ENCODE measurements around the gene CDKN1C.

The CDKN1C gene

DNA sequence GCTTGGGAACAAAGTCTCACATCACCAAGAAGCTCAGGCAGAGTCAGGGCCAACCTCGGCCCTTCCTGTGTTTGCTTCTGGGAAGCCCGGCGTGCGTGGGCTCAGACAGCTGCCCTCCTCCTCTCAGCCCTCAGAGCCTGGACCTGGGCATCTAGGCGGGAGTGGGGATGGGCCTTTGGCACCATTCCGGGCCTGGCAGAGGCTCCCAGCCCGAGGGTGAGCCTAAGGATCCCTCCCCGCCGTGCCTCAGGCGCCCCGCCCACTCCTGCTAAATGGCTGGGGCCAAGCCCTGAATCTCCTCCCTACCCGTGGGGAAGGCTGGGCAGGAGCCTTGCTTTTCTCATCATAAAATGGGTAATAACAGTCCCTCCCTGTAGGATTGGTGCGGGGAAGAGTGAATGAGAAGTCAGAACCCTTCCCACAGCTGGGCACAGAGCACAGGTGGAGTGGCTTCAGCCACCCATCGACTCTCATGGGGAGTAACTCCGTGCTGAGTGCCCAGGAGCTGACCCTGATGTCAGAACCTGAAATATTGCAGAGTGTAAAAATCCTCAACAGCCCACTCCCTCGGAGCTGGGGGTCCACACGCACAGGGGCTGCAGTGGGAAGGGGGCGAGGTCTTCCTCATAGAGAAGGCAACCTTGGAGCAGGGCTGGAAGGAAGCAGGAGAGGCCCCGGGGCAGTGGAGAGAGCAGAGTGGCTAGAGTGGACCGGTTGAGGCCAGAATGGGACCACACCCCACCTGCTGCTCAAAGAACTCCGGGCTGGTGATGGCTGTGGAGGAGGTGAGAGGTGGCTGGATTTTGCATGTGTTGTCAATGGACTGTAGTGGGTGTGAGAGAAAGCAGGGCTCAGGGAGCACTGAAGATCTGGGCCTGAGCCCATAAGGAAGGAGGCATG lies 18.8 kb upstream of the CDKN1C start:
- no peak overlapping the region for H3K4me3 ChIP-seq (ENCODE audit: low read depth, low read length)
- DNase-seq (ENCODE audit: low read depth) = no peak
- TF ChIP-seq, protein P1, sequence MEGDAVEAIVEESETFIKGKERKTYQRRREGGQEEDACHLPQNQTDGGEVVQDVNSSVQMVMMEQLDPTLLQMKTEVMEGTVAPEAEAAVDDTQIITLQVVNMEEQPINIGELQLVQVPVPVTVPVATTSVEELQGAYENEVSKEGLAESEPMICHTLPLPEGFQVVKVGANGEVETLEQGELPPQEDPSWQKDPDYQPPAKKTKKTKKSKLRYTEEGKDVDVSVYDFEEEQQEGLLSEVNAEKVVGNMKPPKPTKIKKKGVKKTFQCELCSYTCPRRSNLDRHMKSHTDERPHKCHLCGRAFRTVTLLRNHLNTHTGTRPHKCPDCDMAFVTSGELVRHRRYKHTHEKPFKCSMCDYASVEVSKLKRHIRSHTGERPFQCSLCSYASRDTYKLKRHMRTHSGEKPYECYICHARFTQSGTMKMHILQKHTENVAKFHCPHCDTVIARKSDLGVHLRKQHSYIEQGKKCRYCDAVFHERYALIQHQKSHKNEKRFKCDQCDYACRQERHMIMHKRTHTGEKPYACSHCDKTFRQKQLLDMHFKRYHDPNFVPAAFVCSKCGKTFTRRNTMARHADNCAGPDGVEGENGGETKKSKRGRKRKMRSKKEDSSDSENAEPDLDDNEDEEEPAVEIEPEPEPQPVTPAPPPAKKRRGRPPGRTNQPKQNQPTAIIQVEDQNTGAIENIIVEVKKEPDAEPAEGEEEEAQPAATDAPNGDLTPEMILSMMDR (IDR thresholded peaks at IDR 0.05; ENCODE audit: low read depth, low read length, missing control alignments) = no peak

DNA sequence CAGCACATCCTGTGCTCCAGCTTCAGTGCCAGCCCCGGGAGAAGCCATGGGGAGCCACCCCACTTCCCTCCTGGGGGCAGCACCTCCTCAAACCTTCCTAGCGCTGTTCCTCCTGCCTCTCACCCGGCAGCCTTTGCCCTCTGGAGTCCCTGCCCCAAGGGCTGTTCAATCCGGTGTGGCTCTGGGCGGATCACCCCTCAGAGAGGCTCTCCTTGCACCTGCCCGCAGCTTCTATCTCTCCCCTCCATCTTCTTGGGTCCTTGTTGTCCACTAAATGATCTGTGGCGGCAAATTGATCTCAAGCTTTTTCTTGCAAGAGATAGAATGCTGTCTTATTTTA lies 18.1 kb upstream of the CDKN1C start:
- DNase-seq (ENCODE audit: low read depth) = no peak
- no peak overlapping the region for H3K4me3 ChIP-seq (ENCODE audit: low read depth, low read length)
- TF ChIP-seq, protein P1 (IDR thresholded peaks at IDR 0.05; ENCODE audit: low read depth, low read length, missing control alignments) = no peak

DNA sequence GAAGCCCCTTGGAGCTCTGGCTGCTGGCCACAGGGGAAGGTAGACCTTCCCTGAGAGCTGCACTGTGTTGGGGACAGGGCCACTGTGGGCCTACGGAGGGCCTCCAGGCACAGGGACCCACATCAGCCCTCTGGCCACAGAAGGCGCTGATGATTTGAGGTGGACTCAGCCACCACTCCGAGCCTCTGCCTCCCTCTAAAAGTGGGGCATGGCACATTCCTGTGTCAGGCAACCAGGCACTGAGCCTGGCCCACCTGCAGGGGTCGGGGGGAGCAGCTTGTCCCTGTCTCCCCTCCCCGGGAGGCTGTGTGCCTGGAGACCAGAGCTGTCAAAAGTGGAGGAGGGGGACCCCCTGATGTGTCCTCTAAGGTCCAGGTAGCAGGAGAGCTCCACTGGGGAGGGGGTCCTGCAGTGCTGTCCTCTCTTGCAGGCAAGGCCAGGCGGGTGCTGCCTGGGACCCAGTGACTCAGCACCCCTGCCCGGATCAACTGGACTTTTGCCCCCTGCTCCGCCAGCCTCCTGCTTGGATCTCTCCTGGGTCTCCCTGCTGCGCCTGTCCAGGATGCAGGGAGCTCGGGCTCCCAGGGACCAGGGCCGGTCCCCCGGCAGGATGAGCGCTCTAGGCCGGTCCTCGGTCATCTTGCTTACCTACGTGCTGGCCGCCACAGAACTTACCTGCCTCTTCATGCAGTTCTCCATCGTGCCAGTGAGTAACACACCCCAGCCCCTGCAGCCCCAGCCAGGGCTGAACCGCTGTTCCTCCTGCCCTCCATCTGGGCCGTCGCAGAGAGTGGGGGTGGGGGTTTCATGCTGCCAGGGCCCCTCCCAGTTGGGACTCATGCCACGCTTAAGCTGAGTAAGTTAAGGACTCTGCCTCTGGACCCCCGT lies 17.5 kb upstream of the CDKN1C start:
- TF ChIP-seq, protein P1 (IDR thresholded peaks at IDR 0.05; ENCODE audit: low read depth, low read length, missing control alignments) = no peak
- H3K4me3 ChIP-seq (ENCODE audit: low read depth, low read length) = peak overlapping the region; percentile 82
- no peak for DNase-seq (ENCODE audit: low read depth)

DNA sequence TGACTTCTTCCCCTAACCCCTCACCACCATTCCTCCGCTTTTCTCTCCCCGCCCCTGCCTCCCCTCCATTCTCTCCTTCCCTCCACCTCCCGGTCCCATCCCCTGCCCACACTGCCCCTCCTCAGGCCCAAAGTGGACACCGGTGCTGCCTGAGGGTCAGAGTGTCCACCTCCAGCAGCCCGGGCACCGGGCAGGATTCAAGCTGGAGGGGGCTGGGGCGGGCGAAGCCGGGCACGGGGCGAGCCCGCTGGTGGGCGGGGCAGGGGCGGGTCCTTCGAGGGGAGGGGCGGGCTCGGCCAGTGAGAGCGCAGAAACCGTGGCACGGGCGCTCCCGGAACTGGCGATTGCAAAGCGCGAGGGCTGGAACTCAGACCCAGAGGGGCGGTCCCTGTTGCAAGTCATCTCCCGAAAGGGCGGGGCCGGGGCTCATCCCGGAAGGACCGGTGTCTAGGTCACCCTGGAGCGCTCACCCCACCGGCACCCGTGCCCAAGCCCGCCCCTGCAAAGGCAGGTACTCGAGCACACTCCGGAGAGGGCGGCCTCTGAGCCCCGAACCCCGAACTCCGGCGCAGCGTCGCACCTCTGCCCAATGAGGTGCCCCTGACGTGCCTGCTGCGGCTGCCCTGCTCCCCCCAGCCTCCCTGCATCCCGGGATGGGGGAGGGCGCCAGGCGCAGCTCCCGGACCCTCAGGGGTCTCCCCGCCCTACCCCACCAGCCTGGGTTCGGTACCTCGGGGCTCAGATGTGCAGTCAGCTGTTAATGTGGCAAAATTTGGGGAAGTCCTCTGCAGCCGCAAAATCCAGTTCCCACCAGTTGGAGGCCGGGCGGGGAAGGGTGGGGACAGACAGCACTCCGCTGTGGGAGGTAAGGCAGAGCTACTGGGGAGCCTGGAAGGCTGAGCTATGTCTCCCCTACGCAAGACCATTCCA lies 16.5 kb upstream of the CDKN1C start:
- DNase-seq (ENCODE audit: low read depth) = peak; percentile 88
- TF ChIP-seq, protein P1 (IDR thresholded peaks at IDR 0.05; ENCODE audit: low read depth, low read length, missing control alignments) = no peak
- peak overlapping the region; percentile 82 for H3K4me3 ChIP-seq (ENCODE audit: low read depth, low read length)

DNA sequence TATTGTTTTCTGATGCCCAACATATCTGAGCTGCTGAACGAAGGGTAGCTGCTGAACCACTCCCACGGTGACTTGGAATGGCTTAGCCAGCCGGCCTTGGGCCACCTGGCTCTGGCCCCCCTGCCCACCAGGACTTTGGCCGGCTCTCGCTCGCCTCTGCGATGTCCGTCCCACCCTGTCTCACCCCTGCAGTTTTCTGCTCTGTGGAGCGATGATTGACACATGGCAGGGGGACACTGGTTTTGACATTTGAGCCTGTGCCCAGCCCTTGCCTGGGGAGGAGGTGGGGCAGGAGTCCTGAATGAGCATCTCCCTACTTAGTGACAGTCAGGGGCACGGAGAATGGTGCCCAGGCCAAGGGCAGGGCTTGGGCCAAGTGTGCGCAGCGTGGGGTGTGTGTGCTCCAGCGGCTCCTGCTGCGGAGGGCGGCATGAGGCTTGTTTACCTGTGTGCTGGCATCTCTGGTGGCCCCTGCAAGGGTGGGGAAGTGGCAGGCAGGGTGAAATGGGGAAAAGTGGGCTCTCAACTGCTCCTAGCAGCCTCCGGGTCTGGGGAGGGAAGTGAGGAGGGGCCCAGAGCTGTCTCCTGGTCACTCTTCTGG lies 15.7 kb upstream of the CDKN1C start:
- TF ChIP-seq, protein P1 (IDR thresholded peaks at IDR 0.05; ENCODE audit: low read depth, low read length, missing control alignments) = no peak
- no peak for DNase-seq (ENCODE audit: low read depth)
- H3K4me3 ChIP-seq (ENCODE audit: low read depth, low read length) = peak overlapping the region; percentile 82; the same call in 1 of the 2 replicates
